Mucosa of gallbladder (tissue), 1 donor: Measurements from ENCODE around the gene OR4K5. TPM values are rescaled to one million over a fixed set of nuclear protein-coding genes. Genes with fewer than 3 reads are reported as not detected.
"Not testable (repeated sequence)": the region's sequence is repeated elsewhere in the genome, so short reads cannot be mapped to it uniquely, and the experiment has no call there.

ENCODE experiments used
- DNase-seq: peaks from one replicate; pipeline ENCODE4 v3.0.0-alpha.2; 2020; ENCODE audit warnings: low spot score
- total RNA-seq: library from RNA; stranded (reverse); gene quantifications from one replicate; pipeline ENCODE4 v1.2.1, GENCODE V29; 2021
- donor health status: DM: no; HTN: no; CAD: no.

The OR4K5 gene, protein sequence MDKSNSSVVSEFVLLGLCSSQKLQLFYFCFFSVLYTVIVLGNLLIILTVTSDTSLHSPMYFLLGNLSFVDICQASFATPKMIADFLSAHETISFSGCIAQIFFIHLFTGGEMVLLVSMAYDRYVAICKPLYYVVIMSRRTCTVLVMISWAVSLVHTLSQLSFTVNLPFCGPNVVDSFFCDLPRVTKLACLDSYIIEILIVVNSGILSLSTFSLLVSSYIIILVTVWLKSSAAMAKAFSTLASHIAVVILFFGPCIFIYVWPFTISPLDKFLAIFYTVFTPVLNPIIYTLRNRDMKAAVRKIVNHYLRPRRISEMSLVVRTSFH
- not detected for total RNA-seq

DNA sequence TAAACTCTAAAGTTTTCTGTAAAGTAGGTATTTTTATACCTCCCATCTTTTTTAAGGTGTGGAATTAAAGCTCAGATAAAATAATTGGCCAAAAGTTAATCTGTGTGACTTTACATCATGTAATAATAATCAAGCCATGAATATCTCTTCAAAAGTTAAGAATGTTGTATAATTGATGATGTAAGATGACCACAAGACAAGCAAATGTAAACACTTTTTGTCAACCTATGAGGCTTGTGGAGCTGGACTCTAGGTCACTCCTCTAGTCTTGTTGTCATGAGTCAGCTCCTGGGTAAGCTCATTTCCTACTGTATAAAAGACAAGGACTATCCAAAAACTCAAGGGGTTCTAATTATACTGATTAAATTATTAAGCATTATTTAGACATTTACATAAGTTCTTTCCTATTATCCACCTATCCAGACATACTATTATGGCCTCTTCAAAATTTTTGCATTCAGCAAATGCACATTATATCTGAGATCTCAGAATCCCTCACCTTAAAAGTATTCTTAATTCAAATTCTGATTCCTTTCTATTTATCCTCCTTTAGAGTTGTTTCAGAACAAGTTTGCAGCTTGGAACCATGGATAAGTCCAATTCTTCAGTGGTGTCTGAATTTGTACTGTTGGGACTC is at the start of gene OR4K5:
OR4K5 (plus strand) TSS at position 587 of the 637 bp plus-strand sequence; CDS start at position 587, 0 bp downstream.
- DNase-seq = no peak

DNA sequence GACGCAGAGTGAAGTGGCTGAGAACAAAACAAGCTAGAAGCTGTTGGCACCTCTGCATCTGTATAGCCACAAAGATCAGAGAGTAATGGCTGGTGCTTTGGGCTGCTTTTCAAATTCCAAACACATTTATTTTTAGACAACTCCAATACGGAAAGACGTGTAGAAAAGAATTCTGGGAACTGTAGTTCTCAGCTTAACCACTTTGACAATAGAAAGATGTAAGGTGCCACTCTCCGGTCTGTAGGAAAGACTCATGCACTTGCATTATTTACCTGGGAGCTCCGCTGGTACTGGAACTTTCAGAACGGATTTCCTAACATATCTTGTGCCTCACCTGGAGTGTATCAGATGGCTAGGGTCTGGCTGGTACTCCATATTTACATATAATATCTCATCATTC is 47.2 kb upstream of the OR4K5 start:
- DNase-seq = no peak

DNA sequence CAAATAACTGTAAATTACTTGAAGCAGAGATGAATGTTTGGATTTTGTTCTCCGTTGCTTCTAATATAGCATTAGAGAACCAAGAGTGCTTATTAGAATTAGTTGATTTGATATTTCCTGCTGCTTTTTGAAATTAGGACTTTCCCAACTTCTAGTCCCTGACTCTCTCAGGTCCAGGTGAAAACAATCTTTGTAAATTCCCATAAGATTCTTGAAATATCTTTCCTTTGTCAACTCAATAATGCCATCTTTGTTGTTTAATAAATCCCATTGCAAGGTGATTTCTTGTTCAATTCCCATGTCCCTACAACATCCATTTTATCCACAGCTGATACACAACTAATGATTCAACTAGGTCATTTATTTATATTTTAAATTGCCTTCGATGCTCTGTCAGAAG is 45.6 kb upstream of the OR4K5 start, which contains the start of gene OR4K2:
OR4K2 (plus strand) TSS at position 301 of the 400 bp plus-strand sequence. CDS start 1,126 bp downstream, outside the sequence.
- DNase-seq = no peak

DNA sequence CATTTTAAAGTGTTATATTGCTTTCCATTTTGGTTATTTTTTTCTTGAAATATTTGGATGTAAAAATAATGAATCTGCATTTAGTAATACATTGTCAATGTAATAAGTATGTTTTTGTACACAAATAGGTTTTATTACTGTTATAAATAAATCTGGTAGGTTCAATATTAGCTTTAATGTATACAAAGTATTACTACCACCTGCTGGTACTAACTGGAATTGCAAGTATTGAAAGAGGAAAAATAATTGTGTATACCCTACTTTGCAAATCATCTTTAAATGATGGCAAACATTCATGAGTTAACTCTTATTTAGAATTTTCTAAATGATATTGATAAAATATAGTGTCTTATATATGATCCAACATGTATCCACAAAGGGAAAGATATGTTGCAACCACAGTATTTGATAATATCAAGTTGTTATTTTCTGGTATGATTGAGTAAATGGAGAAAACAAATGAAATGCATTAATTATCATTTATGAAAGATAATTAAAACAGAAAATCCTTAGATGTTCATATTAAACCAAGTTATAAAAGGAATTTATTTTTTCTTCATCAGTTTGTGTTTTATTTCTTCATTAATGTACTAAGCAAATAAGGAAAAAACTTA is 42.3 kb upstream of the OR4K5 start:
- DNase-seq = no peak

DNA sequence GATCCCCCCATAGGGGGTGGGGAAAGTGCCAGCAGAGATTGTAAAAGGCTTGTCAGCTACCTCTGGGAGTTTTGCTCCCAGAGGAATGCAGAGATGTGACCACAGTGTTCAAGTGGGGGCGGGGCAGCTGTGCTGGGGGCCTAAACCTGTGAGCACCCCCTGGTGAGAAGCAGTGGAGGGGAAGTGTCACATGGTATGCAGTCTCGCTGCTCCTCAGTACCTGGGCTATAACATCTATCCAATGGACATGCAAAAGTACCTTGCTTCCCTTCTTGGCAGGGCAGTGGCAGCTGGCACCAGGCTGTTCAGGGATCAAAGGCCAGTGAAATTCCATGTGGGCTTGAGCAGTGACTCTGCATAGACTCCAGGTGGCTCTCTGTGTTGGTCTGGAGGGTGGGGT is 25.1 kb upstream of the OR4K5 start:
- DNase-seq = no peak

DNA sequence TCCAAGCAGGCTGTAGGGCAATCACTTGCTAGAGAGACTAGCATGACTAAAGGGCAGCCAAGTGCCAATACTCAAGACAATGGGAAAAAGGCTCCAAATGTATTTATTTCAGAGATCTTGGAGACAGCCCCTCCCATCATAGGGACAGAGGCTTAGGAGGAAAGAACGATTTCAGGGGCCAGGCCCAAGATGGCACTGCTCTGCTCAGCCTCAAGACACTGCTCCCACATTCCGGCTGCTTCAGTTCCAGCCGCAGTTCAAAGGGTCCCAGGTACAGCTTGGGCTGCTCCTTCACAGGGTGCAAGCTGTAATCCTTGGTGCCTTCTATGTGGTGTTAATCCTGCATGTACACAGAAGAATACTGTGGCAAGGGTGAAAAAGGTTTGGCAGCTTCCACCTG is 19.4 kb upstream of the OR4K5 start:
- no peak for DNase-seq

DNA sequence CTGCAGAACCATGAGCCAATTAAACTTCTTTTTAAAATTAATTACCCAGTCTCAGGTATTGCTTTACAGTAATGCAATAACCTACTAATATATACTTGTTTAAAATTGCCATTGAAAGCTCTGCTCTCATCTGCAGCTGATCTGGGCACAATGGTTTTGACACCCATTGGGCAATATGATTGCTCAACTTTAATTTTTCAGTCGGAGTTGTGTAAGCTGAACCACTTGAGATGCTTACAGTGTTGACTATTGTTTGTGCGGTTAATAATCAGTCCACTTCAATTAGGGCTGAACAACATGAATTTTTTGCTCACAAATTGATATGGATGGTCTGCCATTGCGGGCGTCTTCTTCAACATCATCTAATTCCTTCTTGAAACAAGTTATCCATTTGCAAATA is 18.0 kb upstream of the OR4K5 start:
- no peak for DNase-seq

DNA sequence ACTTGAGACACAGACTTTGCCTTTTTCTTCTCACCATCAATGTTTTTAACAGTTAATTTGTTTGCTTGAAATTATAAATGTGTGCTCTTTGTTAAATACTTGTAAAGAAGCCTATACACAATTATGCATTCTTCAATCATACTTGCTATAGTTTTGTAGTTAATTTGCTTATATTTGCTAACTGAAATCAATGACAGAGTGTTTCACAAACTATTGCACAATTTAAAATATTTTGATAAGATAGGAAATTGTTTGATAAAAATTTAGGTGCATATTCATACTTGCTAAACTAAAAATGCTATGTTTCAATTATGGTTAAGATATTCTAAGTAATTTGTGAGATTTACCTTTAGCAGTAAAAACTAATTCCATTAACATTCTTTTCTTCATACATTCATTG is 13.7 kb upstream of the OR4K5 start:
- DNase-seq = no peak

DNA sequence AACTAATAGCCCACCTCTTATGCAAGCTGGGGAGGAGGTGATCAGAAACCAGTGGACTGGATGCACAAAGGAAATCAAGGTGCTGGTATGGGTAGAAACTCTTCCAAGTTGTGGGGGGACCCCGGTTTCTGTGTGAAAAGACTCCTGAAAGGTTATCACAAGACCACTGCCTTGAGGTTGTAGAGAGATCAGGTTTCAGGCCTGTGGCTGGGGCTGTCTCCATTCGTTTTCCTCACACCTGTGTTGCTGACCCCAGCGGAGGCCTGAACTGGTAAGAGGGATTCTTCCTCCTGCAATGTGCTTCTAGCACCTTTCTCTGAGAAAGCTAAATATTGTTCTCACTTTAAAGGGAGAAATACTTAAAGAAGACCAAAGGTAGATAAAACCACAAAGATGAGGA is 9.3 kb upstream of the OR4K5 start:
- DNase-seq = no peak

DNA sequence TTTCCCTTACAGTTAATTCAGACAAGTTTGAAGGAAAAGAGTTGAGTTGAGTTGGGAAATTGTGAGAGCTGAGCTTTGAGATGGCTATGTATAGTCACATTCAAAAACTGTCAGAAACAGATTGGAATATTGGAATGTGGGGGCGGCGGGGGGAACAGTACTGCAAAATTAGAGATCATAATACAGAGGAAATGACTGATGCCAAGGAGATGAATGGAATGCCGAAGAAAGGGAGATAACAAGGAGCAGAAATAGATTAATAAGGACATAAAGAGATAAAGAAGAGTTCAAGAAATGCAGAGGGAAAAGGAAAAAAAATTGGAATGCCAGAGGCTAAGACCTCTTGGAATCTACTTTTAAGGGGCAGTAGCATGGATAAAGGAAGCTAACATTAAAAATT is 3.2 kb upstream of the OR4K5 start:
- no peak for DNase-seq

DNA sequence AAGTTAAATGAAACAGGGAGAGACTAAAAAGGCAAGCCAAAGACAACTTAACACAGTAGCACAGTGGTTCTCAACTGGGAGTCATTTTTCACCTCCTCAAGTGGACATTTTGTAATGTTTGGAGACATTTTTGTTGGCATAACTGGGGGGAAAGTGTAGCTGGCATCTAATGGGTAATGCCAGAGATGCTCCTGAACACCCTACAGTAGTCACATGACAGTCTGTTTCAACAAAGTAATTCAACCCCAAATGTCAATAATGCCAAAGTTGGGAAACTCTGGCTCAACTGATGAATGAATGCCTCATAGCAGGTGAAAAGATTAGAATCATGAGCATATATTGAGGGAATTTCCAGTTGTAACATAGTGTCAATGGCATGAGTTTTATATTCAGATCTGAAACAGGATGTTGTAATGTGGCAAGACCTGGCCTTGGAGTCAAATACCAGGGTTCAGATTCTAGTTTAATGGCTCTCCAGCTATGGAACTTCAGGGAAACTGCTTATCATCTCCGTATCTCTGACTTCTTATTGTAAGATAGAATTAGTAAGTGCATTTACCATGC is 2.4 kb upstream of the OR4K5 start:
- DNase-seq = no peak

DNA sequence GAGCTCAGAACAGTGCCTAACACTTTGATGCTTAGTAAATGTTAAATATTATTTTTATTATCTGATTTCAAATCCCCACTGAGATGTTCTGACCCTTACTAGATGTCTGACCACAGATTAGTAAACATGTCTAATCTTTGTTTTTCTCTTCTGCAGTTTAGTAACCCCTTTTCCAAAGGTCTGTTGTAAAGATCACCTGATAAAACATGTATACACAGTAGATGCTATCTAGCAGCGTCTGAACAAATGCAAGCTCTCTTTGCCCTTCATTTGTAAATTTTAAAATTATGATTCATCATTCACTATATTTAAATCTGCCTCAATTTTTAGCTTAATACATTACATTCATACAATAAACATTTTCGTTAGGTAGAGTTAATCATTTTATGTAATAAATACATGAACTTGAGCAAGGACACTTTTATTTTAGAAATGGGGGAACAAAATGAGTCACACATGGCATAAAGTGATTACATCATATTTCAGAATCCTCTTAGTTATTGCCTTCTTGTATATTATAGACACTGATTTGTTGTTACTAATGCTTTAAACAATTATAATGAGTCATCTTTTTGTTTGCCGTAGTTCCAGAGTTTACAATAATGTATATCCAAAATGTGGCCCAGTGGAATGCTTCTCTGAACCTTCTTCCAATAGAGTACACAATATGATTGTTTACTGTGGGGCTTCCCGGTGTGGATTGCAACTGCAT is 1.7 kb upstream of the OR4K5 start:
- no peak for DNase-seq

DNA sequence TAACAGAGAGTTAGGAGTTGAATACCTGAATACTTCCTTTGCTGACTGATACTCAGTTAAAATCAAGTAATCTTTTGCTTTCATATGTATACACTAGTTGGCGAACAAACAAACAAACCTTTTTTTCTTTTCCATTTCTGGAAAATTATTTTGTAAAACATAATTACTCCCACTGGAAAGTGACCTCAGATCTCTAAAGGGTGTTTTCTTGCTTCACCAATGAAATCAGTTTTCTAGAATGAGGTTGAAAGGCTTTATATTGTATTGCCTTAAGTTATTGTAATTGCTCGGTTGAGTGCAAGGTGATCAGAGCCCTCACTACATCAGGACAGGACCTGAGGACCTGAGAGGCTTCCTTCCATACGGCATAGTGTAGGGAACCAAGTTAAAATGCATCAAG is 10.2 kb downstream of the OR4K5 start, which contains the start of gene OR4K1:
OR4K1 (plus strand) TSS at position 301 of the 400 bp plus-strand sequence. CDS start 4,750 bp downstream, outside the sequence.
- no peak for DNase-seq

DNA sequence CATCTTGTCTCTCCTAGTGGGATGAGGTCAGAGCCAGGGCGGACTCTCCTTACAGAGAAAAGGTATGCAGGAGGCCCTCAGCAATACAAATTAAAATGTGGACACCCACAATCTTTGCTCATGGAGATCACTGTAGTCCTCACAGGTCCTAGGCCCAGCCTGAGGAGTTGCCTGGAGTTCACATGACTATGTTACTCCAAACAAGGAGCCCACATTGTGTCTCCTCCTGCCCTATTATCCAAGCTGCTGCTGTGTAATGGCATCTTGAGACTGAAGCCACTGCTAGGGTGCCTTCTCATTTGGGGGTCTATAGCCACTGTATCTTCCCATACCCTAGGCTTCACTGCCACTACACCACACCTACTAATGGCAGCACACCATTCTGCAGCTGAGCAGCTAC is 21.3 kb downstream of the OR4K5 start:
- DNase-seq = no peak

DNA sequence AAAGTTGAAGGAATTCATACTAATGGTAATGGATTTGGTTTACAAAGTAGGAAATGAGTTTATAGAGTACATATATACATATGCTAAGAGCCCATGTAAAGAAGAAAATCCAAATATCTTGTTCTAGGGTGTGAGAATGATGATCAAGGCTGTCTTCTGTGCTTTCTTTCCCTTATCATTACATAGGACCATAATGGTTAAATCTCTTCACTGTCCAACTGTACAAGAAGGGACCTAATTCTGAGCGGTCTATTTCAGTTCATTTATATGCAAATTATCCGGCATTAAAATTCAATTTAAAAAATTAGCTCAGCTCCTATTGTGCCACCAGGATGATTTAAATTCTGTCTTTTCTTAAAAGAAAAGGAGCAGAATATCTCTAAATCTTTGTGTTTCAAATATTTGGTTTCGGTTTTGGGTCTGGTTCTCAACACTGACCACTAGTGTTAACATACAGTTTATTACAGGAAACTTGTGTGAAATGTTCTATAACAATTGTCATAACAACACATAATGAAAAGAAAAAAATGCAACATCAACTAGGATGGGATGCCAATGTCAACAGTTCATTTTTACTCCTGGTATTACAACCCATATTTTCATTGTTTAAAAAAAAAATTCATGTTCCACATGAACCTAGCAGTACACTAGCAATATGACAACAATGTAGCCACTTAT is 27.1 kb downstream of the OR4K5 start:
- DNase-seq = no peak

DNA sequence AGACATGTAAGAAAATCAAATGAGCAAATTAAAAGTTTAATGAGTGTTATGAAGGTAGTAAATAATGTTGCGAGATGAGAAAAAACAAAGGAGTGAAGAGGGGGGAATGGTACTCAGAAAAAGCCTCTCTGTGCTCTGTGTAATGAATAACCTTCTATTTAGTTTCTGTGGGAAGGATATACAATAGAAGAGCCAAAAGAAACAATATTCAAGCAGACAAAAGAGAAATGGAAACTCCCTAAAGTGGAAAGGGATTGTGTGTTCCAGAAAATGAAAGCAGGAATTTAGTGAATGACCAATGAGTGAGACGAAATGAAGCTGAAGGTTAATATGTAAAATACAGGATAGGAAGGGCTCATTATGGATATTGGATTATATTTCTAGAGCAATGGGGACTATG is 28.8 kb downstream of the OR4K5 start:
- DNase-seq = no peak

DNA sequence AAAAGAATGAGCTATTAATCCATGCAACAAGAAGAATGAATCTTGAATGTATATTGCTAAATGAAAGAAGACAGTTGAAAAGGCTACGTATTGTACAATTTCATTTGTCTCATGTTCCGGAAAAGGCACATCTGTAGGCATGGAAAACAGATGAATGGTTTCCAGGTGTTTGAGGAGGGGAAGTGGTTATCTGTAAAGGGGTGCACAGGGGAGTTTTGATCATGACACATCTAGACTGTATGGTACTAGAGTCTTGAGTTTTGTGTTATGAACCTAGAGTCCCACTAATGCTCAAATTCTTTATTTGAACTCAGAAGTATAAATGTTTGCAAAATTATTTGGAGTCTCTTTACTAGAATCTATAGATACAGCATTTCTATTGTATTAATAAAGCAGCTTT is 49.3 kb downstream of the OR4K5 start:
- DNase-seq = not testable (repeated sequence)
